Smooth muscle cell (in vitro differentiated cells): ENCODE measurements around the gene PGK2. TPM values are rescaled to one million over a fixed set of nuclear protein-coding genes. Genes with fewer than 3 reads are reported as not detected.

ENCODE experiments used
- DNase-seq: peaks from one replicate; lab custom pipeline; 2025; ENCODE audit not compliant: unreplicated experiment; lab: John Stamatoyannopoulos, UW
- H2AFZ ChIP-seq: fragments of 200-600 bp; sonication (generic); 2 replicates; pipeline ENCODE4 v1.6.0; 2016; ENCODE audit warnings: antibody characterized with exemption, low read depth, mild to moderate bottlenecking
- H3F3A ChIP-seq: fragments of 200-600 bp; sonication (generic); 2 replicates; pipeline ENCODE4 v1.6.0; 2017; ENCODE audit warnings: antibody characterized with exemption, low read depth
- H3K27ac ChIP-seq: fragments of 200-600 bp; sonication (generic); 2 replicates; pipeline ENCODE4 v1.5.1; 2016; ENCODE audit warnings: low read depth, mild to moderate bottlenecking
- H3K27me3 ChIP-seq: fragments of 200-600 bp; sonication (generic); 2 replicates; pipeline ENCODE4 v1.6.1; 2016; ENCODE audit warnings: low read depth, mild to moderate bottlenecking
- H3K36me3 ChIP-seq: fragments of 200-600 bp; sonication (generic); 2 replicates; pipeline ENCODE4 v1.5.1; 2016; ENCODE audit warnings: low read depth
- H3K4me1 ChIP-seq: fragments of 200-600 bp; sonication (generic); 2 replicates; pipeline ENCODE4 v1.5.1; 2016; ENCODE audit warnings: low read depth
- H3K4me2 ChIP-seq: fragments of 200-600 bp; sonication (generic); 2 replicates; pipeline ENCODE4 v1.6.0; 2016; ENCODE audit warnings: mild to moderate bottlenecking
- H3K4me3 ChIP-seq: fragments of 200-600 bp; sonication (generic); 2 replicates; pipeline ENCODE4 v1.5.1; 2016; ENCODE audit warnings: mild to moderate bottlenecking
- H3K79me2 ChIP-seq: fragments of 200-600 bp; sonication (generic); 2 replicates; pipeline ENCODE4 v1.6.0; 2016; ENCODE audit warnings: low read depth, mild to moderate bottlenecking
- H3K9ac ChIP-seq: fragments of 200-600 bp; sonication (generic); 2 replicates; pipeline ENCODE4 v1.6.0; 2016; ENCODE audit warnings: low read depth
- H3K9me3 ChIP-seq: fragments of 200-600 bp; sonication (generic); replicated peaks from 2 replicates; pipeline ENCODE4 v1.5.1; 2016; ENCODE audit warnings: low read depth
- H4K20me1 ChIP-seq: fragments of 200-600 bp; sonication (generic); 2 replicates; pipeline ENCODE4 v1.6.0; 2016; ENCODE audit warnings: low read depth
- CTCF ChIP-seq: fragments of 200-600 bp; sonication (generic); IDR thresholded peaks from 2 replicates; pipeline ENCODE4 v1.5.1; 2017; ENCODE audit warnings: borderline replicate concordance, mild to moderate bottlenecking, antibody characterized with exemption; ENCODE audit not compliant: insufficient read depth, poor library complexity, severe bottlenecking
- WGBS: methylation state at CpG from one replicate; pipeline ENCODE4 v1.1.7; 2016; ENCODE audit warnings: low lambda C conversion rate; 5-methylcytosine and 5-hydroxymethylcytosine counted together
- polyA plus RNA-seq: library from polyadenylated mRNA; unstranded; fragments of >200 nt; fragmentation: Nextera tagmentation; extraction: Ambion mirVana; gene quantifications from 2 replicates; pipeline ENCODE4 v1.2.1, GENCODE V29; 2016
- total RNA-seq: library from RNA; depleted of rRNA; stranded (reverse); fragments of >200 nt; gene quantifications from 2 replicates; pipeline ENCODE4 v1.2.3, GENCODE V29; 2014

Gene PGK2
- total and polyA plus RNA-seq, 2 experiments from 2014 or later, result 0.09 TPM; not detected in 1

- Histone ChIP-seq H3K4me1 (no peaks in the 10 kb centered on the region), H3K36me3 (no peaks in the 10 kb centered on the region), H3K4me2 (no peak overlapping the region), H3K27me3 (no peaks in the 10 kb centered on the region), H3K9ac (no peak overlapping the region), H3F3A (no peaks in the 10 kb centered on the region), H2AFZ (no peak overlapping the region), H3K4me3 (no peak overlapping the region), H3K27ac (no peak overlapping the region), H3K79me2 (no peaks in the 10 kb centered on the region), H4K20me1 (no peaks in the 10 kb centered on the region), H3K9me3 (no peaks in the 10 kb centered on the region)
- no peak for TF ChIP-seq CTCF
- no peak for DNase-seq
Observed at GRCh38 chr6:49784272-49784671, 2.8 kb downstream of the PGK2 start.

- H3K27me3 ChIP-seq, result no peaks in the 10 kb centered on the region
- no peak overlapping the region for H3K4me2 ChIP-seq
- H3K9ac ChIP-seq, result no peak overlapping the region
- no peaks in the 10 kb centered on the region for H3K4me1 ChIP-seq
- H2AFZ ChIP-seq, result no peak overlapping the region
- 96% methylated on average over 7 of the region's 7 CpGs for WGBS
- H3K27ac ChIP-seq, result no peak overlapping the region
- TF ChIP-seq CTCF, result no peak
- DNase-seq, result no peak
- no peaks in the 10 kb centered on the region for H3K9me3 ChIP-seq
- H3K36me3 ChIP-seq, result no peaks in the 10 kb centered on the region
- no peak overlapping the region for H3K4me3 ChIP-seq
- no peaks in the 10 kb centered on the region for H4K20me1 ChIP-seq
- H3K79me2 ChIP-seq, result no peaks in the 10 kb centered on the region
- no peaks in the 10 kb centered on the region for H3F3A ChIP-seq
Observed at GRCh38 chr6:49782725-49783124, 4.4 kb downstream of the PGK2 start.

- Histone ChIP-seq H3F3A (no peaks in the 10 kb centered on the region), H3K9ac (no peak overlapping the region), H3K27me3 (no peaks in the 10 kb centered on the region), H2AFZ (no peak overlapping the region), H4K20me1 (no peaks in the 10 kb centered on the region), H3K9me3 (no peaks in the 10 kb centered on the region), H3K79me2 (no peaks in the 10 kb centered on the region), H3K4me1 (no peaks in the 10 kb centered on the region), H3K4me2 (no peak overlapping the region), H3K4me3 (no peak overlapping the region), H3K36me3 (no peaks in the 10 kb centered on the region), H3K27ac (no peak overlapping the region)
- no peak for DNase-seq
- no peak for TF ChIP-seq CTCF
- WGBS, result 82% methylated on average over 1 of the region's 1 CpG
Observed at GRCh38 chr6:49782293-49782692, 4.8 kb downstream of the PGK2 start.

GRCh38 chr6:49776444-49776843 is 10.6 kb downstream of the PGK2 start:
- DNase-seq, result no peak
- H3K27me3 ChIP-seq, result no peaks in the 10 kb centered on the region
- H3K27ac ChIP-seq, result no peak overlapping the region
- 45% methylated on average over 1 of the region's 1 CpG for WGBS
- no peak for TF ChIP-seq CTCF
- H3K4me2 ChIP-seq, result no peak overlapping the region
- H3K36me3 ChIP-seq, result no peaks in the 10 kb centered on the region
- H3K9me3 ChIP-seq, result no peaks in the 10 kb centered on the region
- no peaks in the 10 kb centered on the region for H3F3A ChIP-seq
- H3K79me2 ChIP-seq, result no peaks in the 10 kb centered on the region
- no peaks in the 10 kb centered on the region for H4K20me1 ChIP-seq
- no peaks in the 10 kb centered on the region for H3K4me1 ChIP-seq
- no peak overlapping the region for H3K4me3 ChIP-seq
- H2AFZ ChIP-seq, result no peak overlapping the region
- no peak overlapping the region for H3K9ac ChIP-seq
